IMR-90 (cell line): ENCODE measurements around the gene KAZN. TPM values are rescaled to one million over a fixed set of nuclear protein-coding genes. Genes with fewer than 3 reads are reported as not detected.

ENCODE experiments used
- ATAC-seq: fragments of 200-7000 bp; cut with Tn5 transposase; 2 replicates; pipeline ENCODE4 v1.9.1; 2020; ENCODE audit warnings: low read depth, mild to moderate bottlenecking, moderate library complexity
- BruUV-seq: library from RNA; stranded (reverse); fragments of 400-500 nt; replicated peaks from 2 replicates; lab custom pipeline; 2021; lab: Mats Ljungman, UMichigan
- CTCF ChIA-PET: fragments of 300-600 bp; formaldehyde crosslinking; extraction: SDS; loops from one replicate; lab custom pipeline; 2021; ENCODE audit warnings: antibody characterized with exemption; lab: Yijun Ruan, JAX
- POLR2A ChIA-PET: fragments of 300-600 bp; sonication (Branson Sonifier 250); formaldehyde crosslinking; loops from one replicate; lab custom pipeline; 2022; ENCODE audit warnings: antibody characterized with exemption; ENCODE audit not compliant: unreplicated experiment; lab: Charles Lee
- DNase-seq: peaks from one replicate; pipeline ENCODE4 v3.0.0; 2013
- H2AFZ ChIP-seq: replicated peaks from 2 replicates; pipeline ENCODE3; 2013; ENCODE audit warnings: low read length, mild to moderate bottlenecking; ENCODE audit not compliant: poor library complexity
- H2AK5ac ChIP-seq: 2 replicates; pipeline ENCODE4 v1.6.1; 2013; ENCODE audit warnings: low read depth, low read length, inconsistent platforms
- H2AK9ac ChIP-seq: replicated peaks from 2 replicates; pipeline ENCODE3; 2013; ENCODE audit warnings: mild to moderate bottlenecking, low read depth, low read length, moderate library complexity; ENCODE audit not compliant: poor library complexity
- H2BK120ac ChIP-seq: 2 replicates; pipeline ENCODE4 v1.6.1; 2013; ENCODE audit warnings: low read depth, low read length, inconsistent platforms
- H2BK15ac ChIP-seq: 3 replicates; pipeline ENCODE4 v1.6.1; 2013; ENCODE audit warnings: low read depth, low read length, inconsistent platforms
- H2BK20ac ChIP-seq: 2 replicates; pipeline ENCODE4 v1.6.1; 2013; ENCODE audit warnings: low read depth, mild to moderate bottlenecking, inconsistent platforms, low read length, moderate library complexity
- H2BK5ac ChIP-seq: 2 replicates; pipeline ENCODE4 v1.6.1; 2013; ENCODE audit warnings: mild to moderate bottlenecking, low read depth, low read length, inconsistent platforms; ENCODE audit not compliant: poor library complexity, severe bottlenecking
- H3K14ac ChIP-seq: replicated peaks from 2 replicates; pipeline ENCODE4 v1.6.1; 2013; ENCODE audit warnings: low read depth, low read length, inconsistent platforms
- H3K18ac ChIP-seq: 2 replicates; pipeline ENCODE4 v1.6.1; 2013; ENCODE audit warnings: low read depth, low read length, control low read depth
- H3K23ac ChIP-seq: 2 replicates; pipeline ENCODE4 v1.6.1; 2013; ENCODE audit warnings: low read depth, low read length, inconsistent platforms
- H3K27ac ChIP-seq: 2 replicates; pipeline ENCODE4 v1.5.1; 2013; ENCODE audit warnings: mild to moderate bottlenecking, control low read depth, low read length; ENCODE audit not compliant: insufficient read depth
- H3K27me3 ChIP-seq: 2 replicates; pipeline ENCODE4 v1.6.1; 2013; ENCODE audit warnings: low read length; ENCODE audit not compliant: control insufficient read depth, insufficient read depth
- H3K36me3 ChIP-seq: 2 replicates; pipeline ENCODE4 v1.6.1; 2013; ENCODE audit warnings: low read length, mixed read lengths; ENCODE audit not compliant: control insufficient read depth, insufficient read depth
- H3K4ac ChIP-seq: 2 replicates; pipeline ENCODE4 v1.6.1; 2013; ENCODE audit warnings: low read depth, low read length, inconsistent platforms
- H3K4me1 ChIP-seq: 2 replicates; pipeline ENCODE4 v1.6.1; 2013; ENCODE audit warnings: low read length, mixed read lengths; ENCODE audit not compliant: control insufficient read depth, insufficient read depth
- H3K4me2 ChIP-seq: 2 replicates; pipeline ENCODE4 v1.6.1; 2013; ENCODE audit warnings: low read depth, mild to moderate bottlenecking, control low read depth, low read length, moderate library complexity
- H3K4me3 ChIP-seq: 2 replicates; pipeline ENCODE4 v1.5.1; 2013; ENCODE audit warnings: low read depth, mild to moderate bottlenecking, control low read depth, low read length, moderate library complexity; ENCODE audit not compliant: insufficient read depth
- H3K56ac ChIP-seq: 2 replicates; pipeline ENCODE4 v1.6.1; 2013; ENCODE audit warnings: low read length, inconsistent platforms; ENCODE audit not compliant: insufficient read depth; ENCODE audit errors: extremely low read depth
- H3K79me1 ChIP-seq, 2 experiments: 2 replicates each; pipeline ENCODE4 v1.6.1; 2013; ENCODE audit warnings: low read length in 2 of 2, inconsistent platforms in 1 of 2, low read depth in 1 of 2
- H3K9ac ChIP-seq: 2 replicates; pipeline ENCODE4 v1.6.1; 2013; ENCODE audit warnings: low read depth, low read length, control low read depth
- H3K9me1 ChIP-seq: 2 replicates; pipeline ENCODE4 v1.6.1; 2013; ENCODE audit warnings: low read length, inconsistent platforms; ENCODE audit not compliant: insufficient read depth
- H3K9me3 ChIP-seq: 2 replicates; pipeline ENCODE4 v1.6.1; 2013; ENCODE audit warnings: low read length; ENCODE audit not compliant: control insufficient read depth, insufficient read depth
- H4K20me1 ChIP-seq: 2 replicates; pipeline ENCODE4 v1.6.1; 2013; ENCODE audit warnings: low read length, inconsistent platforms; ENCODE audit not compliant: insufficient read depth
- H4K5ac ChIP-seq: 2 replicates; pipeline ENCODE4 v1.6.1; 2013; ENCODE audit warnings: mild to moderate bottlenecking, low read depth, low read length, control low read depth
- H4K8ac ChIP-seq, 2 experiments: 2 replicates each; pipeline ENCODE4 v1.6.1; 2013; ENCODE audit warnings: low read depth in 2 of 2, low read length in 2 of 2, control low read depth in 1 of 2, inconsistent platforms in 1 of 2
- H4K91ac ChIP-seq: 2 replicates; pipeline ENCODE4 v1.6.1; 2013; ENCODE audit warnings: low read depth, low read length, inconsistent platforms; ENCODE audit not compliant: insufficient read depth
- BHLHE40 ChIP-seq: fragments of 150-350 bp; IDR thresholded peaks from 2 replicates; pipeline ENCODE4 v1.6.1; 2016; ENCODE audit warnings: mild to moderate bottlenecking, low read depth, low read length
- CHD1 ChIP-seq: IDR thresholded peaks from 2 replicates; pipeline ENCODE4 v1.6.1; 2012; ENCODE audit warnings: low read depth, low read length, improper control_type of control experiment
- FOS ChIP-seq: fragments of 150-350 bp; IDR thresholded peaks from 2 replicates; pipeline ENCODE4 v1.6.1; 2016; ENCODE audit warnings: low read depth, low read length
- MAZ ChIP-seq: IDR thresholded peaks from 2 replicates; pipeline ENCODE4 v1.6.1; 2012; ENCODE audit warnings: low read depth, mild to moderate bottlenecking, low read length, improper control_type of control experiment, moderate library complexity, borderline replicate concordance
- MXI1 ChIP-seq: IDR thresholded peaks from 2 replicates; pipeline ENCODE4 v1.6.1; 2012; ENCODE audit warnings: low read depth, mild to moderate bottlenecking, low read length, moderate library complexity, borderline replicate concordance
- NFE2L2 ChIP-seq: fragments of 150-350 bp; IDR thresholded peaks from 2 replicates; pipeline ENCODE4 v1.6.1; 2016; ENCODE audit warnings: low read depth, mild to moderate bottlenecking, low read length
- POLR2A ChIP-seq: IDR thresholded peaks from 2 replicates; pipeline ENCODE4 v1.6.1; 2012; ENCODE audit warnings: mild to moderate bottlenecking, low read depth, low read length
- RAD21 ChIP-seq: IDR thresholded peaks from 2 replicates; pipeline ENCODE4 v1.6.1; 2012; ENCODE audit warnings: low read length, improper control_type of control experiment
- RFX5 ChIP-seq: IDR thresholded peaks from 2 replicates; pipeline ENCODE4 v1.8.0; 2012; ENCODE audit warnings: low read depth, mild to moderate bottlenecking, low read length, moderate library complexity
- SMC3 ChIP-seq: fragments of 150-350 bp; IDR thresholded peaks from 2 replicates; pipeline ENCODE4 v1.6.1; 2016; ENCODE audit warnings: low read depth, mild to moderate bottlenecking, antibody characterized with exemption, low read length, moderate library complexity
- USF2 ChIP-seq: fragments of 150-350 bp; IDR thresholded peaks from 2 replicates; pipeline ENCODE4 v1.6.1; 2017; ENCODE audit warnings: mild to moderate bottlenecking, antibody characterized with exemption, low read length, low read depth
- WGBS, 2 experiments: methylation state at CpG; one replicate each; pipeline versions ENCODE4 v1.1.5 to v1.1.7; 2013; ENCODE audit warnings: missing lambda C conversion rate in 2 of 2; ENCODE audit not compliant: insufficient read length in 1 of 2; ENCODE audit errors: extremely low coverage in 2 of 2; 5-methylcytosine and 5-hydroxymethylcytosine counted together
- dilution Hi-C: fragments of 300-500 bp; cut with HindIII; formaldehyde crosslinking; loops from one replicate; pipeline ENCODE4 v1.14.3; 2018; ENCODE audit warnings: low sequenced_read_pairs; ENCODE audit not compliant: unreplicated experiment
- in situ Hi-C: fragments of 300-500 bp; cut with MboI; formaldehyde crosslinking; loops from 3 replicates; pipeline ENCODE4 v1.14.3; 2019; ENCODE audit warnings: low sequenced_read_pairs, inconsistent platforms, mixed read lengths
- intact Hi-C: fragments of 100-400 bp; cut with micrococcal nuclease; formaldehyde crosslinking; loops from 2 replicates; pipeline ENCODE4 v1.10.0; 2022
- polyA plus RNA-seq, 3 experiments: library from polyadenylated mRNA; depleted of rRNA; stranded (reverse); fragments of >200 nt; gene quantifications; 2 replicates each; pipeline ENCODE4 v1.2.3, GENCODE V29; 2012; ENCODE audit warnings: low replicate concordance in 1 of 3
- total RNA-seq: library from RNA; depleted of rRNA; stranded (reverse); fragments of >200 nt; gene quantifications from 2 replicates; pipeline ENCODE4 v1.2.3, GENCODE V29; 2012
- TF ChIP-seq, protein P1 (sequence below): fragments of 150-350 bp; IDR thresholded peaks from 2 replicates; pipeline ENCODE4 v1.6.1; 2016; ENCODE audit warnings: low read depth, mild to moderate bottlenecking, low read length, moderate library complexity, borderline replicate concordance

The KAZN gene
- total and polyA plus RNA-seq, 2 of the 4 experiments (the other 2 are of a cell fraction), result 5.2 to 10.5 TPM

DNA sequence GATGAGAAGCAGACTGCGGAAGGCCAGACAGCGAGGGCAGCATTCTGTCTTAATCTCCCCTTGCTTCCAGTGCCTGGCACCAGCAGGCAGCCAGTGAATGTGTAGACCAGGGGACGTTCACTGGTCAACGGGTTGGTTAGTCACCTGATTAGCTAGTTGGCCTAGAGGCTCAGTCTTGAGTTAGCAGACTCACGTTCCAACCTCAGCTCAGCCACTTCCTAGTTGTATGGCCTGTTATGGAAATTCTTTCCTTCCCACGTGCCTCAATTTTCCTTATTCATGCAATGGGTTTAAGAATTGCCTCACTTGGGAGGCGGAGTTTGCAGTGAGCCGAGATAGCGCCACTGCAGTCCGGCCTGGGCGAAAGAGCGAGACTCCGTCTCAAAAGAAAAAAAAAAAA, 305.4 kb downstream of the KAZN start:
- Histone ChIP-seq H4K20me1 (no peaks in the 10 kb centered on the region), H3K27me3 (peaks cover 7% of the 10 kb centered on the region; the same call in 1 of the 2 replicates), H2AK5ac (no peak overlapping the region), H3K9me3 (no peaks in the 10 kb centered on the region), H3K9ac (no peak overlapping the region), H3K36me3 (no peaks in the 10 kb centered on the region), H3K23ac (no peak overlapping the region), H2BK120ac (no peak overlapping the region), H4K8ac (no peak overlapping the region), H4K91ac (no peak overlapping the region), H2AK9ac (no peak overlapping the region), H2BK5ac (no peak overlapping the region), H3K14ac (no peak overlapping the region), H4K5ac (no peak overlapping the region), H2BK20ac (no peak overlapping the region), H3K4me3 (no peak overlapping the region), H3K27ac (no peak overlapping the region), H2AFZ (no peak overlapping the region), H3K4me2 (no peak overlapping the region), H3K18ac (no peak overlapping the region), H3K56ac (no peak overlapping the region), H3K4ac (no peak overlapping the region), H3K79me1 (no peaks in the 10 kb centered on the region), H3K9me1 (no peaks in the 10 kb centered on the region), H3K4me1 (no peaks in the 10 kb centered on the region), H2BK15ac (no peak overlapping the region)
- no peak for TF ChIP-seq SMC3
- TF ChIP-seq, protein P1, sequence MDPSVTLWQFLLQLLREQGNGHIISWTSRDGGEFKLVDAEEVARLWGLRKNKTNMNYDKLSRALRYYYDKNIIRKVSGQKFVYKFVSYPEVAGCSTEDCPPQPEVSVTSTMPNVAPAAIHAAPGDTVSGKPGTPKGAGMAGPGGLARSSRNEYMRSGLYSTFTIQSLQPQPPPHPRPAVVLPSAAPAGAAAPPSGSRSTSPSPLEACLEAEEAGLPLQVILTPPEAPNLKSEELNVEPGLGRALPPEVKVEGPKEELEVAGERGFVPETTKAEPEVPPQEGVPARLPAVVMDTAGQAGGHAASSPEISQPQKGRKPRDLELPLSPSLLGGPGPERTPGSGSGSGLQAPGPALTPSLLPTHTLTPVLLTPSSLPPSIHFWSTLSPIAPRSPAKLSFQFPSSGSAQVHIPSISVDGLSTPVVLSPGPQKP, result no peak
- TF ChIP-seq USF2, result no peak
- TF ChIP-seq RFX5, result no peak
- no peak for TF ChIP-seq NFE2L2
- TF ChIP-seq MAZ, result no peak
- TF ChIP-seq RAD21, result no peak
- no peak for TF ChIP-seq MXI1
- no peak for TF ChIP-seq BHLHE40
- no peak for TF ChIP-seq FOS
- TF ChIP-seq CHD1, result no peak
- TF ChIP-seq POLR2A, result no peak
- intact Hi-C loops, result no loop called here
- ChIA-PET POLR2A (no interaction called here), CTCF (no interaction called here)
- 88% methylated on average over 3 of the region's 13 CpGs; no CpG with 5 or more reads in 1 of the 2 experiments for WGBS, 2 experiments
- dilution Hi-C loops, result no loop called here
- in situ Hi-C loops, result no loop called here
- BruUV-seq, result no TSS peak
- DNase-seq, result no peak
- ATAC-seq, result no peak
